NK-92 treated with Interleukin-12 subunit alpha and Interleukin-12 subunit beta, amount 100 ng/mL, for 24 hours (cell line): ENCODE results near the gene SPDYE1.
A peak's percentile ranks its signal among the peaks of the same experiment; 100 is the strongest.
"Not testable (repeated sequence)": the region's sequence is repeated elsewhere in the genome, so short reads cannot be mapped to it uniquely, and the experiment has no call there.

Experiments
- DNase-seq: peaks from one replicate; lab custom pipeline; 2025; lab: John Stamatoyannopoulos, UW

SPDYE1 gene

DNA sequence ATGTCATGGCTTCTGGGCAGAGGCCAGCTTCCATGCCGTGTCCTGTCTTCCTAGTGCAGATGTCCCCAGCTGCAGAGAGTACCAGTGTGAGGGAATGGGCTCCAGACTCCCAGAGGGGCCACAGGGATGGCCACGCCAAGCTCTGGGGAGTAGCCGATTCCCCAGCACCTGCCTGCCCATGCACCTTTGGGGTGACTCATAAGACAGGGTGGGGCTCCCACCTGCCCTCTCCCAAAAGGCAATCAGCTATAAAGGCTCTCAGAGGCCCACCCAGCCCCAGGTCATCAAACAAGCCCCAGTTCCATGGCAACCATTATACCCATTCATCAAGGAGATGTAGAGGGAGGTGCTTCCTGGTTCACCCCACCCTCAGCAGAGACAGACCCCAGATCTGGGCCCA lies at the start of gene SPDYE1:
Gene SPDYE1, plus strand, starts transcription at position 366 of the 400 bp plus-strand sequence. CDS start 2,053 bp downstream, outside the sequence.
- not testable (repeated sequence) for DNase-seq

DNA sequence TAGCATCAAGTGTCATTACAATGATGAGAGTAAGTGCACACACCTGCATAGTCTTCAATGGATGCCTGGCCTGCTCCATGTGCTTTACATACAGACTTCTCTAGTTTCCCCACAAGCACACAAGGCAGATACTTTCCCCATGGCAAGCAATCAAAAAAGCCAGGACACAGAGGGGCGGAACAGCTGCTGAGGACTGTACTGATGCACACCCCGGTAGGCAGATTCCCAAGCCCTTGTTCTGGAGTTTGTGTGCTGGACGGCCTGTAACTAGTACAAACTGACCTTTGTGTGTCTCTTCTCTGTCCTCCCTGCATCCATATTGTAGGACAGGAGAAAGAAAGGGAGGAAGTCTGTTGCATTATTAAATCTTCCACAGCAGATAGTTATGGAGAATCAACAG lies 45.7 kb upstream of the SPDYE1 start:
- no peak for DNase-seq

GRCh38 chr7:43953071-43953470 lies 44.6 kb upstream of the SPDYE1 start:
- no peak for DNase-seq

GRCh38 chr7:43954524-43955228 lies 43.0 kb upstream of the SPDYE1 start:
- DNase-seq, result no peak

DNA sequence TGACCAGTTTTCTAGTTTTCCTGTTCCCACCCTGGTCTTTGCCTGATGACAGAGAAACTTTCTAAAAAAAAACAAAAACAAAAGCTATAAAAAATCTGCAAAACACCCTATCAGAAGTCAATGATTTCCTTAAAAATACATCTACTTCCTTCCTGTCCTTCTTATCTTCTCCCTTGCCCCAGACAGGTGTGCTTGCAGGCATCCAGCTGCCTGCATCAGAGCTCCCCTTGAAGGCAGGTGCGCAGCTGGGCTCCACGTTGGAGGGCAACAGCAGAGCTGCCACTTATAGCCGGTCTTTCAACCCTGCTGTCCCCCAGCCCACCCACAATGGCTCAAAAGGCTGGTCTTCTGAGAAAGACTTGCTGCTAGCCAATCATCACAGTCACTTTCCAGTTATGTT lies 41.7 kb upstream of the SPDYE1 start:
- no peak for DNase-seq

DNA sequence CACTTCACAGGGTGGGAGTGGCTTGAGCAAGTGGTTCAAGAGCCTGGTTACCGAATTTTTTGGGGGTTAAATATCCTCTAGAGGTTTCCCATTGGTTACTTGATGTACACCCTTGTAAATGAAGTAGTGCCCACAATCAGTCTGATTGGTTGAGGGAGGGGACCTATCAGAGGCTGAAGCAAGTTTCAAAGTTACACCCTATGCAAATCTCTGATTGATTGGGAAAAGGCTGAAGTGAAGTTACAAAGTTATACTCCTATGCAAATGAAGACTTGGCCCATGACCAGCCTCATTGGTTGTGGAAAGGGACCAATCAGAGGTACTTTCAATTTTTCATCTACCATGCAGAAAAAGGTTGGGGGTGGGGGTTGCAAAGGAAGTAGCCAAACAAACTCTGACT lies 36.8 kb upstream of the SPDYE1 start:
- no peak for DNase-seq

DNA sequence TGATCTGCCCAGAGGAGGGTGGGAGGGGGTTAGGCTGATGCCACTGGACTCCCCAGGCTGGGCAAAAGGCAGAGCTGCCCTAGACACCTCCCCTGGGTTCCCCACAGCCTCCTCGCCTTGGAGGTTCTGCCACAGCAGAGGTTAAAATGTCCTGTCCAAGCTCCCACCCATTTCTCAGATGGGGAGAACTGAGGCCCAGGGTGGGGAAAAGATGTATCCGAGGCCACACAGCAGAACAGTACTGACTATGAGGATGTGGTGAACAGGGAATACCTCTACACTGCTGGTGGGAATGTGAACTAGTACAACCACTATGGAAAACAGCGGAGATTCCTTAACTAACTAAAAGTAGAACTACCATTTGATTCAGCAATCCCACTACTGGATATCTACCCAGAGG lies 31.3 kb upstream of the SPDYE1 start:
- DNase-seq, result not testable (repeated sequence)

GRCh38 chr7:43968172-43969040 lies 29.3 kb upstream of the SPDYE1 start:
- not testable (repeated sequence) for DNase-seq

DNA sequence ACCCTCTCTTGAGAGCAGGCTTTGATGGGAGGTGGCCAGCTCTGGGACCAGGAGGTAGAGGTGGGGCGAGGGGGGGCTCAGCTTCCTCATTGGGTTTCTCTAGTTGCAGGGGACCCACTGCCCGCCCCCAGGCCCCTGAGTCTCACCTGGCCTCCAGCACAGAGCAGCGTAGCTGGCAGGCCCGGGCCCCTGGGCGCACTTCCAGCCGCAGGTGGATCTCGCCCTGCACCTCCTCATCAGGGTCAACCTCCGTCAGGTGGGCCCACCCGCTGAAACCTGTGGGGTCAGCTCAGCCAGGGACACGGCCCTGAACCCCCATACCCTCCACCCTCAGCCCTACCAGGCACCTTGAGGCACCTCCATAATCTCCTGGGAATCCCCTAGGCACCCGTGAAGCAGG lies 28.1 kb upstream of the SPDYE1 start:
- DNase-seq, result not testable (repeated sequence)

DNA sequence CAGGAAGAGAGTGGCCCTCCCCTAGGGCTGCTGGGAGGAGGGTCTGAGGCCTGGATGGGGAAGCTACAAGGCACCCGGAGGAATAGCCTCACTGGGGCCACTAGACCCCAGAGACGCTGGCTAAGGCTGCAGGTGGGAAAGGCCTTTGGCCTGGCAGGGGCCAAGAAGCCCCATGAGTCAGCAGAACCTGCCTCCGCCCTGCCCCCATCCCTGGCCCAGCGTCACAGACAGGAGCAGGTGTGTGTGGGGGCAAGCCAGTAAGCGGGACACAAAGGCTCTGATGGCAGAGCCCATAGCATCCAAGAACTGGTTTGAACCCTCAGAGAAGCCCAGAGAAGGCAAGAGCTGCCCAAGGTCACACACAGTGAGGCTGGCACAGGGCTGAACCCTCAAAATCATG lies 27.0 kb upstream of the SPDYE1 start:
- not testable (repeated sequence) for DNase-seq

DNA sequence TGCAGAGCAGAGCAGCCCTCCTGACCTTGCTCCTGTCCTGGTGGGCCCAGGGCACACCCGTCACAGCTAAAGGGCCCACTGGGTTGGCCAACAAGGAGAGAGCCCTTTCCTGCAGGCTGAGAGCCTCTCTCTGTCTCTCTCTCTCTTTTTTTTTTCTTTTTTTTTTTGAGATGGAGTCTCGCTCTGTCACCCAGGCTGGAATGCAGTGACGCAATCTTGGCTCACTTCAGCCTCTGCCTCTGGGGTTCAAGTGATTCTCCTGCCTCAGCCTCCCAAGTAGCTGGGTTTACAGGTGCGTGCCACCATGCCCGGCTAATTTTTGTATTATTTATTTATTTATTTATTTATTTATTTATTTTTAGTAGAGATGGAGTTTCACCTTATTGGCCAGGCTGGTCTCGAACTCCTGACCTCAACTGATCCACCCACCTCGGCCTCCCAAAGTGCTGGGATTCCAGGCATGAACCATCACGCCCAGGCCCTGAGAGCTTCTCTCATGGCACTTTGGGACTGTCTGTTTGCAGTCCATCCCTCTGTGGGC lies 23.6 kb upstream of the SPDYE1 start:
- DNase-seq, result not testable (repeated sequence)

GRCh38 chr7:43974725-43975482 lies 22.8 kb upstream of the SPDYE1 start:
- not testable (repeated sequence) for DNase-seq

GRCh38 chr7:43977525-43977924 lies 20.2 kb upstream of the SPDYE1 start:
- no peak for DNase-seq

DNA sequence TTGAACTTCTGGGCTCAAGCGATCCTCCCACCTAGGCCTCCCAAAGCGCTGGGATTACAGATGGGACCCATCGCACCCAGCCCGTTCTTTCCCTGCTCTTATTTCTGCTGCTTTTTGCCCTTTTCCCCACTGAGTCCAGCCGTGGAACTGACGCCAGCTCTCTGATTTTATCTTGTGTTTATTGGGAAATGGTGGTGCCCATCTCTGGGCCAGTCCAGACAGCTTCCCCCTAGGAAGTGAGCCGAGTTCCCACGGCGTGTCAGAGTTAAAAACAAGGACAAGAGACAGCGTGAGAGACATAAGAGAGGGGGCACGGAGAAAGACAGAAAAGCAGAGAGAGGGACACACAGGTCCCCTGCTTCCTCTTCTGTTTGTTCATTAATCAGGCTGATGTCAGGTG lies 19.6 kb upstream of the SPDYE1 start:
- DNase-seq, result not testable (repeated sequence)

- DNase-seq, result not testable (repeated sequence)
Observed at GRCh38 chr7:43982848-43983247, 14.8 kb upstream of the SPDYE1 start.

DNA sequence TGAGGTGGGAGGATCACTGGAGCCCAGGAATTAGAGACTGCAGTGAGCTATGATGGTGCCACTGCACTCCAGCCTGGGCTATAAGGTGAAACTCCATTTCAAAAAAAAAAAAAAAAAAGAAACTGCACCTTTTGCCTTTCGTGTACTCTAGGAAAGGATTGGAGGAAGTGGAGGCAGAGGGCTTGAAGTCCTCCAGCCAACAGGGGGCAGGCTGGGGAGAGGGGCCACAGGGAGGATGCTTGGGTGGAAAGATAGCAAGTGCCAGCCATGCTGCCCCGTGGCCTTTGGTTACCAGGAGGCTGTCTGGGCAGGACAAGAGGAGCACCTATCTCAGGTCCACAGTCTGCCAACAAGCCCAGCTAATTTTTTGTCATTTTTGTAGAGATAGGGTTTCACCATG lies 14.0 kb upstream of the SPDYE1 start:
- DNase-seq, result not testable (repeated sequence)

DNA sequence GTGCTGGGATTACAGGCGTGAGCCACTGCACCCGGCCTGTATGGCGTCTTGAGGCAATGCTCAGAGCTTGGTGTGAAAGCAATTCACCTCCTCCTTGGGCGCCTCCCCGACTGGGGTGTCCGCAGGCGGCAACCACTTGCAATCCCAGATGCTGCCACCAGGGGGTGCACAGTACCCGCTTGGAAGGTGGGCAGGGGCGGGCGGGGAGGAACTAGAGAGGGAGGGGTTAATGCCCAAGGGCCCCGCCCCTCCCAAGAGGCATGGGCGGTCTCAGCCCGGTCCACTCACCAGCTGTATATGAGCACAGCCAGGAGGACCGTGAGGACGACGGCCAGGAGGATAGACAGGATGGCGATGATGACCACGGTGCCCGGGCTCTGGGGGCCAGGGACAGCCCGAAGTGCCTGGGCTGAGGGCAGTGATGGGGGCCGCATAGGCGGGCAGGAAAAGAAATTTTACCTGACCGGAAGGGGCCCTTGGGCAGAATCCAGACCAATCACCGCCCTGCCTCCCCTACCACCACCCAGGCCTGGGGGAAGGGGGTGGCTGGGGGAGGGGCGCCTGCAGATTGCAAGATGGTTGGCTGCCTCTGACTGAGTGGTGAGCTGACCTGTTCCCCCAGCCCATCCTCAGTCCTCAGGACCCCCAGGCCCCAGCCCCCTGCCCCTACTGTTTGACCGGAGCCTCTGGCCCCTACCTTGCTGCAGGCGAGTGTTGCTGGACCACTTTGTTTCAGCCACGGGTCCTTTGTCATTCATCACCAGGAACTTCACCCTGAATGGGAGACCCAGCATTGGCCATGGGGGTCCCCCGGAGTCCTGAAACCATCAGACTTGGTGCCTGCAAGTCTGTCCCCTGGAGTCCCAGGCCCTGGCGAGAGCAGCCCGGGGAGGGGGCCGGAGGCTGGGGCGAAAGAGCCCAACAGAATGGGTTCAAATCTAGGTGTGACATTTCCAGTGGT lies 11.5 kb upstream of the SPDYE1 start:
- peak; percentile 16 for DNase-seq

GRCh38 chr7:43987476-43987875 lies 10.2 kb upstream of the SPDYE1 start:
- DNase-seq, result not testable (repeated sequence)

GRCh38 chr7:43990011-43990585 lies 7.6 kb upstream of the SPDYE1 start:
- DNase-seq, result not testable (repeated sequence)

- DNase-seq, result not testable (repeated sequence)
Observed at GRCh38 chr7:43990829-43991228, 6.9 kb upstream of the SPDYE1 start.
